ENCODE data around the gene FASTK. TPM values are rescaled to one million over a fixed set of nuclear protein-coding genes. Genes with fewer than 3 reads are reported as not detected.
A peak's percentile ranks its signal among the peaks of the same experiment; 100 is the strongest.

The FASTK gene
- total and polyA plus RNA-seq, 10 donors, result 72.9 to 183 (median 85.5) TPM

DNA sequence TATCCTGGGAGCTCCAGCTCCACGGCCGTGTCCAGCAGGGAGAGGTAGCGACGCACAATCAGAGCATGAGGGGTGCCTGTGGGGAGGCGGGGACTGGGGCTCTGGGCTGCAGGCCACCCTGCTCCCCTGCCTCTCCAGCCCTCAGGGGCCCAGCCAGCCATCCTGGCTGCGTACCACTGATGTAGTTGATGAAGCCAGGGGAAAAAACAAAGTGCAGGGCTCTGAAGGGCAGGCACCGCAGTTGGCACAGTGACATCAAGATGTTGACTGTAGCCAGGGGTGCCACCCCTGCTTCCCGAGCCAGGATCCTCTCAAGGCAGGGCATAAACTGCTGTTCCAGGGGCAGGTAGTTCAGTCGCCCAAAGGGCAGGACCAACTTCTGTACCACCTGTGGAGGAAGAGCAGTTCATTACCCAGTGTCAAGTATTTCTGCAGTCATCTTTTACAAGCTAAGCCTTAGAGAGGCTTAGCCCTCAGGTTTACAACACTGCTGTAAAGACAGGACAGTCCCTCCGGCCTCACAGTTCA lies 2.8 kb downstream of the FASTK start:
- peaks cover 0 to 80% (median 44%) of the 10 kb centered on the region in 6 donors for H3K36me3 ChIP-seq
- H3K4me1 ChIP-seq, result peaks cover 40 to 57% (median 47%) of the 10 kb centered on the region in 6 donors
- intact Hi-C loops (cut with DNase I; ENCODE audit: low total_unique reads), result no loop called here
- no peaks in the 10 kb centered on the region for H3K27me3 ChIP-seq (replicated peaks in 1 of 7)
- H3K4me3 ChIP-seq, result no peak overlapping the region
- TF ChIP-seq POLR2A (IDR thresholded peaks at IDR 0.05) (no peak), POLR2AphosphoS5 (IDR thresholded peaks at IDR 0.05) (peak in 1 of 3 donors; percentile 17)
- H3K9me3 ChIP-seq, result no peaks in the 10 kb centered on the region
- DNase-seq, result peak; percentile 66
- WGBS, 5 donors, result 73 to 84% (median 82%) methylated on average over 9 to 10 of the region's 10 CpGs
- H3K27ac ChIP-seq, result peak overlapping the region in 3 of 8 donors; percentile 33 to 45 (median 39)

DNA sequence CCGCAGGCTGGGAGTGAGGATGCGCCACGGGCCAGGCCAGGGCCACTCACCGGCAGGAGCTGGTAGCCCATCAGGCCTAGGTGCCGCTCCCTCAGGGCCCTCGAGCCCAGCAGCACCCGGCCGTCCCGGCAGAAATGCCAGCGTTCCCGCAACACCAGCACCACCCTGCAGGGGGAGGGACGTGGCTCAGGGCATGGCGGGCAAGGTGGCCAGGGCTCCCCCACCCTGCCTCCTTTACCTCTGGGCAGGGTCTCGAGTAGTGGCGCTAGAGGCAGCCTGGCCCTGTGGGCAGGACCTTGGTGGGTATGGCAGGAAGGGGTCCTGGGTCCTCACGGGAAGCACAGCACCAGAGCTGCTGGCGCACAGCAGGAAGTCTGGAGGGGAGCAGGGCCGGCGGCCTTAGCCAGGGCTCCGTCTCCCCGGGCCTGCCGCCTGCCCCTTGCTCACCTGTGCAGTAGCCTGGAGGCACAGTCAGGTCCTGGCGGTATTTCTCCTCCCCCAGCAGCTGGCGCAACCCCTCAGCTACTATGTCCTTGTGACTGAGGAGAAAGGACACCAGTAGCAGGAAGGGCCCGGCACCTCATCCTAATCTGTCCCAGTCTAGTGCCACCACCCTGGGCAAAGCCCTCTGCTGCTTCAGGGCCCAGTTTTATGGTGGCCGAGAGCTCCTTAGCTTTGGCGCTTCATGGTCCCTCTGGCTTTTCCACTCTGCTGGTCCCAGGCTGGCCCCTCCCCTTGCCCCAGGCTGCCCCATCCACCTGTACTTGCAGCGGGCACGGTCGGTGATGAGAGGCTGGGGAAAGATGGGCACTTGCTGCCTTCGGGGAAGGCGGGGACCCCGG lies 3.5 kb downstream of the FASTK start:
- peaks cover 0 to 86% (median 51%) of the 10 kb centered on the region in 6 donors for H3K36me3 ChIP-seq
- no peaks in the 10 kb centered on the region for H3K27me3 ChIP-seq (replicated peaks in 1 of 7)
- TF ChIP-seq, protein P1, sequence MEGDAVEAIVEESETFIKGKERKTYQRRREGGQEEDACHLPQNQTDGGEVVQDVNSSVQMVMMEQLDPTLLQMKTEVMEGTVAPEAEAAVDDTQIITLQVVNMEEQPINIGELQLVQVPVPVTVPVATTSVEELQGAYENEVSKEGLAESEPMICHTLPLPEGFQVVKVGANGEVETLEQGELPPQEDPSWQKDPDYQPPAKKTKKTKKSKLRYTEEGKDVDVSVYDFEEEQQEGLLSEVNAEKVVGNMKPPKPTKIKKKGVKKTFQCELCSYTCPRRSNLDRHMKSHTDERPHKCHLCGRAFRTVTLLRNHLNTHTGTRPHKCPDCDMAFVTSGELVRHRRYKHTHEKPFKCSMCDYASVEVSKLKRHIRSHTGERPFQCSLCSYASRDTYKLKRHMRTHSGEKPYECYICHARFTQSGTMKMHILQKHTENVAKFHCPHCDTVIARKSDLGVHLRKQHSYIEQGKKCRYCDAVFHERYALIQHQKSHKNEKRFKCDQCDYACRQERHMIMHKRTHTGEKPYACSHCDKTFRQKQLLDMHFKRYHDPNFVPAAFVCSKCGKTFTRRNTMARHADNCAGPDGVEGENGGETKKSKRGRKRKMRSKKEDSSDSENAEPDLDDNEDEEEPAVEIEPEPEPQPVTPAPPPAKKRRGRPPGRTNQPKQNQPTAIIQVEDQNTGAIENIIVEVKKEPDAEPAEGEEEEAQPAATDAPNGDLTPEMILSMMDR (IDR thresholded peaks at IDR 0.05 in 8 of 11, conservative IDR thresholded peaks at IDR 0.05 in 3 of 11), result peak in 1 of 11 experiments; percentile 9
- TF ChIP-seq POLR2A (IDR thresholded peaks at IDR 0.05) (no peak), POLR2AphosphoS5 (IDR thresholded peaks at IDR 0.05) (peak; percentile 29 to 77 (median 56))
- H3K27ac ChIP-seq, result peak overlapping the region in 2 of 8 donors; percentile 39 to 45
- intact Hi-C loops (cut with DNase I; ENCODE audit: low total_unique reads), result no loop called here
- peak; percentile 71 for DNase-seq
- WGBS, 5 donors, result 82 to 93% (median 88%) methylated on average over 13 to 33 of the region's 33 CpGs
- no peak overlapping the region for H3K4me3 ChIP-seq
- peaks cover 33 to 50% (median 40%) of the 10 kb centered on the region in 6 donors for H3K4me1 ChIP-seq
- H3K9me3 ChIP-seq, result no peaks in the 10 kb centered on the region

DNA sequence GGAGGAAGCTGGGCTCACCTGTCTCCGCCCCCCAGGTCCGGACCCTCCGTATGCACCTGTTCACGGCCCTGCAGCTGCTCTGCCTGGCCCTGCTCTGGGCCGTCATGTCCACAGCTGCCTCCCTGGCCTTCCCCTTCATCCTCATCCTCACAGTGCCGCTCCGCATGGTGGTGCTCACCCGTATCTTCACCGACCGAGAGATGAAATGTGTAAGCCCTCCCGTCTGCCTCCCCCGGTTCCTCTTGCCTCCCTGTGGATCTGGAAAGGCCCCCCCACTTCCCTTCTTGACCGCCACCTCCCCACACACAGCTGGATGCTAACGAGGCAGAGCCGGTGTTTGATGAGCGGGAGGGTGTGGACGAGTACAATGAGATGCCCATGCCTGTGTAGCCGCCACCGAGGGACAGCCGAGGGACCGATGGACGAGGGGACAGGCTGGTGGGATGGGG lies 4.6 kb downstream of the FASTK start:
- TF ChIP-seq POLR2A (IDR thresholded peaks at IDR 0.05) (no peak), POLR2AphosphoS5 (IDR thresholded peaks at IDR 0.05) (peak; percentile 33 to 54 (median 38))
- TF ChIP-seq, protein P1 (IDR thresholded peaks at IDR 0.05 in 8 of 11, conservative IDR thresholded peaks at IDR 0.05 in 3 of 11), result no peak
- DNase-seq, result no peak
- H3K4me1 ChIP-seq, result peaks cover 22 to 39% (median 30%) of the 10 kb centered on the region in 6 donors
- H3K4me3 ChIP-seq, result no peak overlapping the region
- intact Hi-C loops (cut with DNase I; ENCODE audit: low total_unique reads), result no loop called here
- H3K27me3 ChIP-seq (replicated peaks in 1 of 7), result no peaks in the 10 kb centered on the region
- WGBS, 5 donors, result 85 to 90% (median 89%) methylated on average over 21 to 22 of the region's 22 CpGs
- H3K36me3 ChIP-seq, result peaks cover 0 to 86% (median 62%) of the 10 kb centered on the region in 6 donors
- H3K9me3 ChIP-seq, result no peaks in the 10 kb centered on the region
- no peak overlapping the region for H3K27ac ChIP-seq

DNA sequence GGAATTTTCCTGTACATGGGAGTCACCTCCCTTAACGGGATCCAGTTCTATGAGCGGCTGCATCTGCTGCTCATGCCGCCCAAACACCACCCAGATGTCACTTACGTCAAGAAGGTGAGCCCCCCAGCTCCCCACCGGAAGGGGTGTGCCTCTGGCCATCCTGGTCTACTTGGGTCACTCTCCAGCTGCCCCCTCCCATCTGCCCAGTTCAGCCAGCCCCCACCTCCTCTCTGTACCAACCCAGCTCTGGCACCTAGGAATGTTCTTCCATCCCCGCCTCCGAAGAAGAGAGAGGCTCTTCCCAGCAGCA lies 5.0 kb downstream of the FASTK start:
- Histone ChIP-seq H3K27ac (no peak overlapping the region), H3K4me3 (no peak overlapping the region), H3K36me3 (peaks cover 0 to 90% (median 66%) of the 10 kb centered on the region in 6 donors), H3K4me1 (peaks cover 20 to 35% (median 27%) of the 10 kb centered on the region in 6 donors), H3K9me3 (no peaks in the 10 kb centered on the region), H3K27me3 (replicated peaks in 1 of 7) (no peaks in the 10 kb centered on the region)
- no peak for TF ChIP-seq POLR2AphosphoS5 (IDR thresholded peaks at IDR 0.05)
- TF ChIP-seq, protein P1 (IDR thresholded peaks at IDR 0.05 in 8 of 11, conservative IDR thresholded peaks at IDR 0.05 in 3 of 11), result no peak
- no peak for TF ChIP-seq POLR2A (IDR thresholded peaks at IDR 0.05)
- WGBS, 5 donors, result 85 to 97% (median 90%) methylated on average over 7 of the region's 7 CpGs
- DNase-seq, result no peak
- intact Hi-C loops (cut with DNase I; ENCODE audit: low total_unique reads), result no loop called here
